Vagina (tissue), 2 donors: ENCODE measurements around the gene LRTM1.

ENCODE experiments used
- CTCF ChIP-seq, 3 experiments: fragments of 450-650 bp in 2 of 3; fragments of 200-600 bp in 1 of 3; sonication (generic) in 1 of 3; IDR thresholded peaks; one replicate each; pipeline ENCODE4 v1.5.1; 2017 to 2019; ENCODE audit warnings: antibody characterized with exemption in 3 of 3, mild to moderate bottlenecking in 2 of 3, moderate library complexity in 2 of 3
- POLR2A ChIP-seq, 2 donors: fragments of 450-650 bp; IDR thresholded peaks; one replicate each; pipeline ENCODE4 v1.6.1; 2017; ENCODE audit warnings: antibody characterized with exemption in 2 of 2, mild to moderate bottlenecking in 2 of 2, moderate library complexity in 2 of 2

- TF ChIP-seq POLR2A (IDR thresholded peaks at IDR 0.05) (no peak), CTCF (IDR thresholded peaks at IDR 0.05) (no peak)
Measured at GRCh38 chr3:54900838-54901591, 26.8 kb downstream of the LRTM1 start.
